RWPE2 (cell line): ENCODE measurements around the gene SHROOM3.

ENCODE experiments used
- ATAC-seq: fragments of 200-7000 bp; cut with Tn5 transposase; 3 replicates; pipeline ENCODE4 v1.9.1; 2021; ENCODE audit warnings: low read depth
- DNase-seq: peaks from one replicate; pipeline ENCODE4 v3.0.0-alpha.2; 2020; ENCODE audit warnings: low spot score
- H3K27ac ChIP-seq: fragments of 450-650 bp; 2 replicates; pipeline ENCODE4 v1.5.1; 2017; ENCODE audit warnings: mild to moderate bottlenecking; ENCODE audit not compliant: poor library complexity, severe bottlenecking
- H3K27me3 ChIP-seq: fragments of 250-450 bp; sonication (Bioruptor Pico); 2 replicates; pipeline ENCODE4 v1.5.1; 2021; ENCODE audit warnings: mild to moderate bottlenecking, moderate library complexity; ENCODE audit not compliant: insufficient read depth, poor library complexity, severe bottlenecking
- H3K36me3 ChIP-seq: fragments of 250-450 bp; sonication (Bioruptor Pico); 2 replicates; pipeline ENCODE4 v1.5.1; 2020; ENCODE audit warnings: low read depth, mild to moderate bottlenecking, moderate library complexity
- H3K4me1 ChIP-seq: fragments of 250-450 bp; sonication (Bioruptor Pico); 2 replicates; pipeline ENCODE4 v1.5.1; 2021; ENCODE audit warnings: mild to moderate bottlenecking, moderate library complexity; ENCODE audit not compliant: insufficient read depth, poor library complexity, severe bottlenecking
- H3K4me3 ChIP-seq: fragments of 250-450 bp; sonication (Bioruptor Pico); 2 replicates; pipeline ENCODE4 v1.5.1; 2021; ENCODE audit warnings: mild to moderate bottlenecking, moderate library complexity; ENCODE audit not compliant: severe bottlenecking
- H3K9me3 ChIP-seq: fragments of 250-450 bp; sonication (Bioruptor Pico); 2 replicates; pipeline ENCODE4 v1.5.1; 2021; ENCODE audit warnings: mild to moderate bottlenecking, moderate library complexity; ENCODE audit not compliant: severe bottlenecking
- TF ChIP-seq, protein P1 (sequence below): fragments of 450-650 bp; IDR thresholded peaks from one replicate; pipeline ENCODE4 v1.5.1; 2017; ENCODE audit warnings: mild to moderate bottlenecking, moderate library complexity; ENCODE audit not compliant: poor library complexity, severe bottlenecking

Gene SHROOM3

DNA sequence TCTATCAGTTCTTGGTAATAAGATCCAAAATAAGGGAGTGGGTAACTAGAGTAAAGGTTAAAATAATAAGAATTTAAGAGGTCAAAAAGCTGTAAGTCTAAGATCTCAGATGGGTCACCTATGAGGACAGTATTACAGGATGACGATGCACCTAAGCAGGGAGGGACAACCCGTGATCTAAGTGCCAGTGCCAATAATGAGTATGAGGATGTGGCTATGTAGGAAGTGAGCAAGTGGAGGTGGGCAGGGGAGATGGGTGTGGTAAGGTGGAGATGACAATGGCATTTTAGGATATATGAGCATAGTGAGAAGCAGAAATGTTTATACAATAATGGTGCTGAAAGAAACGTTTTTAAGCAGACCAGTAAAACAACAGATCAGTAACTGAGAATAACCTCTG is 33.4 kb upstream of the SHROOM3 start:
- no peak for DNase-seq
- H3K4me1 ChIP-seq: no peaks in the 10 kb centered on the region
- ATAC-seq: no peak
- TF ChIP-seq, protein P1, sequence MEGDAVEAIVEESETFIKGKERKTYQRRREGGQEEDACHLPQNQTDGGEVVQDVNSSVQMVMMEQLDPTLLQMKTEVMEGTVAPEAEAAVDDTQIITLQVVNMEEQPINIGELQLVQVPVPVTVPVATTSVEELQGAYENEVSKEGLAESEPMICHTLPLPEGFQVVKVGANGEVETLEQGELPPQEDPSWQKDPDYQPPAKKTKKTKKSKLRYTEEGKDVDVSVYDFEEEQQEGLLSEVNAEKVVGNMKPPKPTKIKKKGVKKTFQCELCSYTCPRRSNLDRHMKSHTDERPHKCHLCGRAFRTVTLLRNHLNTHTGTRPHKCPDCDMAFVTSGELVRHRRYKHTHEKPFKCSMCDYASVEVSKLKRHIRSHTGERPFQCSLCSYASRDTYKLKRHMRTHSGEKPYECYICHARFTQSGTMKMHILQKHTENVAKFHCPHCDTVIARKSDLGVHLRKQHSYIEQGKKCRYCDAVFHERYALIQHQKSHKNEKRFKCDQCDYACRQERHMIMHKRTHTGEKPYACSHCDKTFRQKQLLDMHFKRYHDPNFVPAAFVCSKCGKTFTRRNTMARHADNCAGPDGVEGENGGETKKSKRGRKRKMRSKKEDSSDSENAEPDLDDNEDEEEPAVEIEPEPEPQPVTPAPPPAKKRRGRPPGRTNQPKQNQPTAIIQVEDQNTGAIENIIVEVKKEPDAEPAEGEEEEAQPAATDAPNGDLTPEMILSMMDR: no peak
- no peaks in the 10 kb centered on the region for H3K27me3 ChIP-seq
- H3K9me3 ChIP-seq: no peaks in the 10 kb centered on the region
- H3K27ac ChIP-seq: no peak overlapping the region
- no peak overlapping the region for H3K4me3 ChIP-seq
- no peaks in the 10 kb centered on the region for H3K36me3 ChIP-seq

DNA sequence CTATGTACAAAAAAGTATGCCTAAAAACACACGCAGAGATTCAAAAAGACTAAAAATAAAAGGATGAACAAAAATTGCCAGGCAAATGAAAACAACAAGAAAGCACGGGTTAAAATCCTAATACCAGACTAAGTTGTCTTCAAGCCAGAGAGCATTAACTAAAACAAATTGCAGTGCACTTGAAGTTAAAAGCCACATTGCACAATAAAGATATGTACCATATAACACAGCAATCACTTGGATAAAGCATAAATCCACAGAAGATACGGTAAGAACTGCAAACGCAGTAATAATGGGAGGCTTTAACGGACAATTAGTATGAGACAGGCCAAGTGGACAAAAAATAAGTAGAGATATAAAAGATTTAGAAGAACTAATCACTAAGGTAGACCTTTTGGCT is 28.9 kb upstream of the SHROOM3 start:
- DNase-seq: no peak
- no peaks in the 10 kb centered on the region for H3K27me3 ChIP-seq
- no peak overlapping the region for H3K4me3 ChIP-seq
- H3K9me3 ChIP-seq: no peaks in the 10 kb centered on the region
- TF ChIP-seq, protein P1: no peak
- H3K27ac ChIP-seq: no peak overlapping the region
- no peak for ATAC-seq
- no peaks in the 10 kb centered on the region for H3K4me1 ChIP-seq
- H3K36me3 ChIP-seq: no peaks in the 10 kb centered on the region

DNA sequence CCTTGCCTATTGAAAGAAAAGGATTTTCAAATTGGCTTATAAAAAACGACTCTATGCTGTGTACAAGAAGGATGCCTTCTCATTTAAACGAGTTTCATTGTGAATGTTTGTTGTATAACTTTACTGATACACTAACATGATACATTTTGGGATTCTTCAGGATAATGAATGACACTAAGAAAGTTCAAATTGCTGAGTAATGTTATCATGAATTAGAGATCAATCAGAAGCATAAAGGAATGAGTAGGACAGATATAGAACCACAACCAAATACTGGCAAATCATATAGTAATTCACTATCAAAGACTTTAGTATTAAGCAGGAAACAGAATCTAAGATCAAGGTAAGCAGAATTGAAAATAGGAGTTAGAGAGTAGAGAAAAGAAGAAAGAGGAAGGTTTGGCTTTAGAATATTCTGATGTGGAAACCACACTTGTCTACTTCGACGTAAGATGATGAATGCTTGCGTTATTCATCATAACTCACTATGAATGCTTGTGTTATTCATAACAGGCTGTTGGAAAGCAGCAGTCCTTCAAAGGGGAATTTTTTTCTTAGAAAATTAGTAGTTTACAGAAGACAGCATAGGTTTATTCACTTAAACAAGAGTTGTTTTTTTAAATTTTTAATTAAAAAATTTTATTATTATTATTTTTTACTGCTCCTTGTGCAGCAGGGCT is 27.4 kb upstream of the SHROOM3 start:
- no peak for DNase-seq
- H3K9me3 ChIP-seq: no peaks in the 10 kb centered on the region
- H3K27ac ChIP-seq: no peak overlapping the region
- no peaks in the 10 kb centered on the region for H3K4me1 ChIP-seq
- H3K36me3 ChIP-seq: no peaks in the 10 kb centered on the region
- ATAC-seq: peak; percentile 64; the same call in 2 of the 3 replicates
- TF ChIP-seq, protein P1: no peak
- H3K4me3 ChIP-seq: no peak overlapping the region
- H3K27me3 ChIP-seq: no peaks in the 10 kb centered on the region

DNA sequence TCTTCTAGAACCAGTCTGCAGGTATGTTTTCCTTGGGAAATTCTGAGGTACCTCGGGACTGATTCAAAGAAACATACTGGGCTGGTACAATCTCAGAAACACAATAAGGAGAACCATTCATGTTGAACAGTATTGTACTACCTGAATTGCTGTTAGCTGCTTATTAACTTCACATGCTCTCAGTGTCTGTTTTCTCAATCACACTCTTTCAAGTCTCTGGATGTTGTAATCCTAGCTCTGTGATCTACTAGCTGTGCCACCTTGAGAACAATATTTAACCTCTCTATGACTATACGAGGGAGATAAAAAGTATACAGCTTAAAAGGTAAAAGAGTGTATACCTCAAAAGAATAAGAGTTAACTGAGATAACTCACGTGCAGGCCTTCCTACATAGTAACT is 24.4 kb upstream of the SHROOM3 start:
- Histone ChIP-seq H3K27ac (no peak overlapping the region), H3K4me3 (no peak overlapping the region), H3K4me1 (no peaks in the 10 kb centered on the region), H3K9me3 (no peaks in the 10 kb centered on the region), H3K27me3 (no peaks in the 10 kb centered on the region), H3K36me3 (no peaks in the 10 kb centered on the region)
- ATAC-seq: no peak
- DNase-seq: no peak
- TF ChIP-seq, protein P1: no peak

DNA sequence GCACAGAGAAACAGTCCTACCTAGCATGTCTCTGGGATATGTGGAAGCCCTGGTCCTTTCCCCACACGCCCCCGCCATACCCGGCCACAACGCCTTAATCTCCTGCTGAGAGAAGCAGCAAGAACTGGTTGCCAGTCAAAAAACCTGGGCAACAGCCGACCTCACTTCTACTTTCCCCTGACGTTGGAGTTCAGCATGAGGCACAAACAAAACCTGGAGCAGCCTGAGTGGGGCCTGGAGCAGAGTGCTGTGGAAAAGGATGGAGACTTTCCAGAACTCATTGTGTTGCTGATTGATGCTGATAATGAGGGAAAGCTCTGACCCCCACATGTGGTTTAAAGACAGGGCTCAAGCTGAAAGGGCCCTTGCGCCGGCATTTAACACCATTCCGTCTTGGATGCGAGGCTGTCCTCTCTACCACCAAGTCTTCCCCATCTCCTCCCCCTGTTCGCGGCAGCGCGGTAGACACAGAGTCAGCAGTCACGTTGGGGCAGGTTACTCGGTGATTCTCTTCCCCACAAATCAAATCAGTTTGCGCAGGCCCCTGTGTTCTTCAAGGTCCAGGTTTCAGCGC is 14.8 kb upstream of the SHROOM3 start:
- TF ChIP-seq, protein P1: no peak
- Histone ChIP-seq H3K36me3 (no peaks in the 10 kb centered on the region), H3K9me3 (no peaks in the 10 kb centered on the region), H3K4me1 (no peaks in the 10 kb centered on the region), H3K27ac (no peak overlapping the region), H3K4me3 (peak overlapping the region; percentile 38), H3K27me3 (no peaks in the 10 kb centered on the region)
- ATAC-seq (no peak), DNase-seq (no peak)
